RWPE1 (cell line): ENCODE results near the gene SMTN.

ENCODE experiments used
- CTCF ChIA-PET: fragments of 350-600 bp; sonication (Branson Sonifier 250); formaldehyde crosslinking; extraction: SDS; loops from one replicate; lab custom pipeline; 2021; lab: Yijun Ruan, JAX
- POLR2A ChIA-PET: fragments of 400-600 bp; formaldehyde crosslinking; extraction: SDS; loops from one replicate; lab custom pipeline; 2020; ENCODE audit warnings: antibody characterized with exemption; ENCODE audit not compliant: low non-redundant PET; lab: Yijun Ruan, JAX
- DNase-seq: peaks from one replicate; pipeline ENCODE4 v3.0.0; 2012; ENCODE audit warnings: low spot score
- H3K27ac ChIP-seq: fragments of 450-650 bp; 2 replicates; pipeline ENCODE4 v1.5.1; 2017
- CTCF ChIP-seq: fragments of 450-650 bp; conservative IDR thresholded peaks from 2 replicates; pipeline ENCODE4 v1.5.1; 2017; ENCODE audit warnings: low read depth, mild to moderate bottlenecking

The SMTN gene

DNA sequence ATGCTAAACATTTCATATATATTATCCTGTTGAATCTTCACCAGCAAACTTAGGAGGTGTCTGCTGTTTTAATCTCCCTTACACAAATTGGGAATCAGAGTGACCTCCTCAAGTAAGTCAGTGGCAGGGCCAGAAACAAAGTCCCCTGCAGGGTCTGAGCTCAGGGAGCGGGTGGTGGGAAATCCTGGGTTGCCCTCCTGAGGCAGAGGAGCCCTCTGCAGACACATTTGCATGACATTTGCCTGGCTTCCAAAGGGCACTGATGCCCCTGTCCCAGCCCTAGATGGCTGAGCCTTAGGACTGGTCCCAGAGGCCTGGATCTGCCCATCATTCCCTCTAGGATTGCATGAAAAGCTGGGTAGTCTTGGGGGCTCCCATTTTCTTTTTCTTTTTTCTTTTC, 39.5 kb downstream of the SMTN start:
- no peak for TF ChIP-seq CTCF
- H3K27ac ChIP-seq = no peak overlapping the region
- DNase-seq = no peak
- ChIA-PET POLR2A (no interaction called here), CTCF (no interaction called here)

DNA sequence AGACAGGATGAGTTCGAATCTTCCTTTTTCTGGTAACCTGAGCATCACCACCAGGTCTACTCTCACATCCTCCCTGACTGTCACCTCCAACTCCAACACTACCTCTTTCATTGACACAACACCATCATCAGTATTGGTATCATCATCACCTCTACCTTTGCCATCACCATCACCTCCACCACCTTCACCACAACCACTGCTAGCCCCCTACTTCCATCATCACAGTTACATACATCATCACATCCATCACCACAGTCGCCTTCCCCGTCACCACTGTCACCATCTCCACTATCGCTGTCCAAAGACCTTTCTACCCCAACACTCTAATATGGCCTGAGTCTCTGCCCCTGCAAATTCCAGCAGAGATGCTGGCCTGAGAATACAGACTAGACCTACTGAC, 40.3 kb downstream of the SMTN start:
- POLR2A ChIA-PET = no interaction called here
- no peak for TF ChIP-seq CTCF
- DNase-seq = no peak
- no peak overlapping the region for H3K27ac ChIP-seq
- CTCF ChIA-PET = no interaction called here

DNA sequence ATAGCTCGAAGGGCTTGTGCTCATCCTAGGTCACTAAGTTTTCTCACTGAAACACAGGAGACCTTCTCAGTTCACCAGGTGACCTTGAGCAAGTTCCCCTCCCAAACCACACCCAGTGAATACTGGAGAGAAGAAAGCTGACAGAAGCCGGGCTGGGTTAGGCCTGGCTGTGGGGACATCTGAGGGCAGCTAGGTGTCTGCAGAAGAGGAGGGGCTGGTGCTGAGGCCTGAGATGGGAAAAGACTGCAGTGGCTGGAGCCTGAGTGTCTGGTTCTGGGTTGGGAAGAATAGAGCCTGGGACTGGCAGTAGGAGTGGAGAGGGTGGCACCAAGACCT, 41.0 kb downstream of the SMTN start:
- no peak for TF ChIP-seq CTCF
- POLR2A ChIA-PET = no interaction called here
- CTCF ChIA-PET = interaction anchor here (0.6 kb wide), 1 partner anchor 425 kb away, joined by 4 read pairs; no protein-coding TSS in a partner anchor
- DNase-seq = no peak
- H3K27ac ChIP-seq = peak overlapping the region; percentile 36

DNA sequence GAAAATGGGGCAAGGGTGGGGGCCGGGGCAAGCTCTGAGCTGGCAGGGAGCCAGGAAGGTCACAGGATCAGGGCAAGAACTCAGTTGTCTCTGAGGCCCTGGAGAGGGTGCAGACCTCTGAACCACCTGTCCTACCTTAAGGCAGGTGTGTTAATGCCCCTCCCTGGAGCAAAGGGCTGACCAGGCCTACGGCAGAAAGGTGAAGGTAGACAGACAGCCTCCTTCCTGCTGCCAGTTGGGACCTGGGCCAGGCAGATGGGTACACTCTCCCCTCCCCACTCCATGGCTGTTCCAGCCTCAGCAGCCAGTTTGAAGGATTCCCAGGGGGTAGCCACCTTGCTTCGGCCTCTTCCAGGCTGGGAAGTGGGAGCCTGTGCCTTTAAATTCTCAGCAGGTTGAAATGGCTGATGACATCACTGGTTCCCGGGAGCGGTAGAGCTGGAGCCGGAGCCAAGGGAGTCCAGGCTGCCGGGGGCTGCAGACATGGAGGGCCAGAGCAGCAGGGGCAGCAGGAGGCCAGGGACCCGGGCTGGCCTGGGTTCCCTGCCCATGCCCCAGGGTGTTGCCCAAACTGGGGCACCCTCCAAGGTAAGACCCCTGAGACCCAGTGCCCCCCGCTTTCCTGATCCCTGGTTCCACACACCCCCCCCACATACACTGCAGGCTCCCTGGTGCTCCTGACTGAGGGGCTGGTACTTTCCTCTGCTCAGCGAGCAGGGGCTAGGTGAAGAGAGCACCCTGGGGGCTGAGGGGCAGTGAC, 41.6 kb downstream of the SMTN start, which contains the start of gene INPP5J:
TSS of gene INPP5J (plus strand) at position 435 of the 760 bp plus-strand sequence. CDS start at position 484, 49 bp downstream.
- peak within 1 kb of the TSS; percentile 36 for H3K27ac ChIP-seq
- DNase-seq = peak; percentile 57
- ChIA-PET POLR2A (no interaction called here), CTCF (interaction anchor here (0.6 kb wide), 1 partner anchor 425 kb away, joined by 4 read pairs; no protein-coding TSS in a partner anchor)
- no peak for TF ChIP-seq CTCF

DNA sequence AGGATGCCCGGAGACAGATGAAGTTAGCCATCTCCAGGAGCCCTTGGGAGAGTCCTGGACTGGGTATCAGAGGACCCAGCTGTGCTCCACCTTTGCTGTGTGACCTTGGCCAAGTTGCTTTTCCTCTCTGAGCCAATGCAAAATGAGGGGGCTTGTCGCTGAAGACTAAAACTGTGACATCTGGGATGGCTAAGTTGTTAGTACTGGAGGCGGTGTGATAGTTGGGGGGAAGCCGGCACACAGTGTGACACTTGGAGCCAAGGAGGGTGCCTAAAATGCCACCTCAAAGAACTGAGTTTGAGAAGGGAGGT, 42.1 kb downstream of the SMTN start:
- TF ChIP-seq CTCF = no peak
- ChIA-PET POLR2A (no interaction called here), CTCF (no interaction called here)

DNA sequence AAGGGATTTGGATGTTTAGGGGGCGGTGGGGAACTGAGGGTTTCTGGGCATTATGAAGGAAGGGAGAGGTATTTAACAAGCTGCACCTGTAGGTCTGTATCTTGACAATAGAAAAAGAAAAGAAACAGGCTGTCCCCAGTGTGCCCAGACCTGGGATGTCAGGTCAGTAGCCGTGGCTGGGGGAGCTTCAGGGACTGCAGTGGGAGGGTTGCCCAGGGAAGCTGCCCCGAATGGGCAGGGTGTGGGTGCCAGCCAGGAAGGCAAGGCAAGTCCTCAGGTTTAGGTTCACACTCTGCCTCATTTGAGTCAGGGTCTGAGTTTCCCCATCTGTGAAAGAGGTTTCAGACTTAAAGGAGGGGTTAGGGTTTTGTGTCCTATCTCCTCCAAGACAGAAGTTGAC, 43.2 kb downstream of the SMTN start:
- CTCF ChIA-PET = no interaction called here
- no peak for TF ChIP-seq CTCF
- DNase-seq = no peak
- POLR2A ChIA-PET = no interaction called here
- H3K27ac ChIP-seq = no peak overlapping the region

More for the DNA sequence above, 42.1 kb downstream of the SMTN start:
- DNase-seq = no peak
- peak overlapping the region; percentile 36 for H3K27ac ChIP-seq
